ENCODE results near the gene NUDCD3. TPM values are rescaled to one million over a fixed set of nuclear protein-coding genes. Genes with fewer than 3 reads are reported as not detected.

Gene NUDCD3
- polyA plus RNA-seq, 1 donor (not counting 4 experiments of a cell fraction or from before 2014, with no cell fraction given), result 58.7 TPM

- dilution Hi-C loops (cut with MboI; ENCODE audit: extremely low pct_ligation_motif_present, low sequenced_read_pairs), result no loop called here
- Histone ChIP-seq H3K4me3 (ENCODE audit: control insufficient read depth in 2 of 3, extremely low read depth in 1 of 3, insufficient read depth in 2 of 3, low read depth in 1 of 3, low read length in 3 of 3) (no peak overlapping the region), H3K36me3 (ENCODE audit: control insufficient read depth in 2 of 2, extremely low read depth in 1 of 2, insufficient read depth in 2 of 2, low read length in 2 of 2) (no peaks in the 10 kb centered on the region), H3K79me2 (ENCODE audit: control insufficient read depth, insufficient read depth, low read length) (no peaks in the 10 kb centered on the region), H3K9me3 (ENCODE audit: control insufficient read depth, low read depth, low read length) (no peaks in the 10 kb centered on the region), H3K9me1 (ENCODE audit: control insufficient read depth, extremely low read depth, insufficient read depth, low read length) (no peaks in the 10 kb centered on the region), H3K9ac (ENCODE audit: control insufficient read depth, extremely low read depth, insufficient read depth, low read length) (no peak overlapping the region), H3K4me2 (ENCODE audit: control insufficient read depth, extremely low read depth, insufficient read depth, low read depth, low read length) (no peak overlapping the region), H3K27ac (ENCODE audit: control insufficient read depth, insufficient read depth, low read length) (no peak overlapping the region), H4K20me1 (ENCODE audit: control insufficient read depth, extremely low read depth, insufficient read depth, low read length) (no peaks in the 10 kb centered on the region), H3K27me3 (ENCODE audit: control insufficient read depth, extremely low read depth, insufficient read depth, low read length) (no peaks in the 10 kb centered on the region), H3K4me1 (ENCODE audit: control insufficient read depth, extremely low read depth, insufficient read depth, low read length) (no peaks in the 10 kb centered on the region), H2AFZ (ENCODE audit: control insufficient read depth, low read length) (no peak overlapping the region)
- DNase-seq (ENCODE audit: low read depth, low spot score) (no peak), FAIRE-seq (no peak)
- TF ChIP-seq EZH2 (IDR thresholded peaks at IDR 0.05; ENCODE audit: low read length) (no peak), CTCF (optimal IDR thresholded peaks at IDR 0.05 in 1 of 3, IDR thresholded peaks at IDR 0.05 in 1 of 3, conservative IDR thresholded peaks at IDR 0.05 in 1 of 3; ENCODE audit: extremely low read depth in 1 of 3, insufficient read depth in 2 of 3, low read length in 3 of 3) (no peak)
Observed at GRCh38 chr7:44534087-44534486, 43.6 kb upstream of the NUDCD3 start.

GRCh38 chr7:44533301-44534055 lies 43.0 kb upstream of the NUDCD3 start:
- Histone ChIP-seq H3K4me2 (ENCODE audit: control insufficient read depth, extremely low read depth, insufficient read depth, low read depth, low read length) (no peak overlapping the region), H3K9me1 (ENCODE audit: control insufficient read depth, extremely low read depth, insufficient read depth, low read length) (no peaks in the 10 kb centered on the region), H2AFZ (ENCODE audit: control insufficient read depth, low read length) (no peak overlapping the region), H3K79me2 (ENCODE audit: control insufficient read depth, insufficient read depth, low read length) (no peaks in the 10 kb centered on the region), H3K4me1 (ENCODE audit: control insufficient read depth, extremely low read depth, insufficient read depth, low read length) (no peaks in the 10 kb centered on the region), H3K36me3 (ENCODE audit: control insufficient read depth in 2 of 2, extremely low read depth in 1 of 2, insufficient read depth in 2 of 2, low read length in 2 of 2) (no peaks in the 10 kb centered on the region), H4K20me1 (ENCODE audit: control insufficient read depth, extremely low read depth, insufficient read depth, low read length) (no peaks in the 10 kb centered on the region), H3K27ac (ENCODE audit: control insufficient read depth, insufficient read depth, low read length) (no peak overlapping the region), H3K9me3 (ENCODE audit: control insufficient read depth, low read depth, low read length) (no peaks in the 10 kb centered on the region), H3K27me3 (ENCODE audit: control insufficient read depth, extremely low read depth, insufficient read depth, low read length) (no peaks in the 10 kb centered on the region), H3K4me3 (ENCODE audit: control insufficient read depth in 2 of 3, extremely low read depth in 1 of 3, insufficient read depth in 2 of 3, low read depth in 1 of 3, low read length in 3 of 3) (no peak overlapping the region), H3K9ac (ENCODE audit: control insufficient read depth, extremely low read depth, insufficient read depth, low read length) (no peak overlapping the region)
- no peak for FAIRE-seq
- no peak for DNase-seq (ENCODE audit: low read depth, low spot score)
- TF ChIP-seq EZH2 (IDR thresholded peaks at IDR 0.05; ENCODE audit: low read length) (no peak), CTCF (optimal IDR thresholded peaks at IDR 0.05 in 1 of 3, IDR thresholded peaks at IDR 0.05 in 1 of 3, conservative IDR thresholded peaks at IDR 0.05 in 1 of 3; ENCODE audit: extremely low read depth in 1 of 3, insufficient read depth in 2 of 3, low read length in 3 of 3) (no peak)
- dilution Hi-C loops (cut with MboI; ENCODE audit: extremely low pct_ligation_motif_present, low sequenced_read_pairs), result no loop called here
